HepG2 (cell line): ENCODE results near the gene ZNF117. TPM values are rescaled to one million over a fixed set of nuclear protein-coding genes. Genes with fewer than 3 reads are reported as not detected.
A peak's percentile ranks its signal among the peaks of the same experiment; 100 is the strongest.

Experiments used
- FUBP1 ChIP-seq: sonication (generic); formaldehyde crosslinking; IDR thresholded peaks from 2 replicates; pipeline ENCODE4 v1.5.1; 2020; ENCODE audit warnings: missing genetic modification reagents, mild to moderate bottlenecking, borderline replicate concordance
- KDM1A ChIP-seq: IDR thresholded peaks from 2 replicates; pipeline ENCODE4 v1.6.1; 2016; ENCODE audit warnings: missing compliant biosample characterization
- KDM5B ChIP-seq: sonication (generic); formaldehyde crosslinking; IDR thresholded peaks from 2 replicates; pipeline ENCODE4 v1.4.0; 2020; ENCODE audit warnings: missing genetic modification reagents, mild to moderate bottlenecking, borderline replicate concordance
- NFIC ChIP-seq: IDR thresholded peaks from 2 replicates; pipeline ENCODE4 v1.6.1; 2012; ENCODE audit warnings: mild to moderate bottlenecking, low read length, inconsistent platforms
- POLR2AphosphoS2 ChIP-seq: IDR thresholded peaks from 2 replicates; pipeline ENCODE4 v1.6.1; 2011; ENCODE audit warnings: low read depth, low read length, improper control_type of control experiment
- SATB2 ChIP-seq: sonication (generic); formaldehyde crosslinking; IDR thresholded peaks from 2 replicates; pipeline ENCODE4 v1.5.0; 2020; ENCODE audit warnings: missing genetic modification reagents
- SETDB1 ChIP-seq: sonication (generic); formaldehyde crosslinking; IDR thresholded peaks from 2 replicates; pipeline ENCODE4 v1.5.1; 2020; ENCODE audit warnings: missing genetic modification reagents, mild to moderate bottlenecking, borderline replicate concordance
- ZKSCAN1 ChIP-seq: fragments of 150-350 bp; IDR thresholded peaks from 2 replicates; pipeline ENCODE4 v1.6.1; 2014; ENCODE audit warnings: low read length
- ZNF274 ChIP-seq: sonication (generic); formaldehyde crosslinking; IDR thresholded peaks from 2 replicates; pipeline ENCODE4 v1.5.1; 2020; ENCODE audit warnings: mild to moderate bottlenecking, missing genetic modification reagents
- ZNF556 ChIP-seq: sonication (generic); formaldehyde crosslinking; IDR thresholded peaks from 2 replicates; pipeline ENCODE4 v1.4.0; 2020; ENCODE audit warnings: mild to moderate bottlenecking, missing genetic modification reagents, borderline replicate concordance
- ZNF562 ChIP-seq: sonication (generic); formaldehyde crosslinking; IDR thresholded peaks from 2 replicates; pipeline ENCODE4 v1.8.0; 2022; ENCODE audit warnings: missing genetic modification reagents, borderline replicate concordance
- ZNF660 ChIP-seq: sonication (generic); formaldehyde crosslinking; IDR thresholded peaks from 2 replicates; pipeline ENCODE4 v1.5.1; 2020; ENCODE audit warnings: mild to moderate bottlenecking, low read depth, missing genetic modification reagents, borderline replicate concordance
- ZNF746 ChIP-seq: sonication (generic); formaldehyde crosslinking; IDR thresholded peaks from 2 replicates; pipeline ENCODE4 v1.8.0; 2022; ENCODE audit warnings: mild to moderate bottlenecking, missing genetic modification reagents
- ZNF879 ChIP-seq: sonication (generic); formaldehyde crosslinking; IDR thresholded peaks from 2 replicates; pipeline ENCODE4 v1.8.1; 2023; ENCODE audit warnings: missing genetic modification reagents
- polyA plus RNA-seq, 8 experiments: library from polyadenylated mRNA; depleted of rRNA in 3 of 8; stranded (reverse) in 7 of 8; unstranded in 1 of 8; fragments of >200 nt; fragmentation: Illumina TruSeq in 4 of 8; extraction: Trizol in 4 of 8; gene quantifications; 2 replicates each; pipeline versions ENCODE4 v1.2.1 to v1.2.3, GENCODE V29; 2011 to 2016; ENCODE audit warnings: low read depth in 4 of 8, missing spikeins in 1 of 8, mixed read lengths in 1 of 8; ENCODE audit not compliant: insufficient read depth in 1 of 8
- total RNA-seq, 5 experiments: library from RNA; depleted of rRNA; stranded (reverse); fragments of >200 nt; fragmentation: Illumina TruSeq; extraction: Trizol; gene quantifications; 2 replicates each; pipeline ENCODE4 v1.2.3, GENCODE V29; 2016; ENCODE audit warnings: low read depth in 1 of 5
- TF ChIP-seq, protein P1 (sequence below): sonication (generic); formaldehyde crosslinking; IDR thresholded peaks from 2 replicates; pipeline ENCODE4 v1.9.0; 2021; ENCODE audit warnings: missing genetic modification reagents, borderline replicate concordance
- TF ChIP-seq, protein P2 (sequence below), 2 experiments: sonication (generic) in 1 of 2; formaldehyde crosslinking in 1 of 2; IDR thresholded peaks; 2 replicates each; pipeline versions ENCODE4 v1.4.0 to v1.6.1; 2018 to 2020; ENCODE audit warnings: missing genetic modification reagents in 2 of 2, borderline replicate concordance in 1 of 2, low read depth in 1 of 2, mild to moderate bottlenecking in 1 of 2, missing biosample characterization in 1 of 2
- TF ChIP-seq, protein P3 (sequence below): sonication (generic); formaldehyde crosslinking; IDR thresholded peaks from 2 replicates; pipeline ENCODE4 v1.4.0; 2020; ENCODE audit warnings: mild to moderate bottlenecking, missing genetic modification reagents

The ZNF117 gene
- total and polyA plus RNA-seq, 2 of the 13 experiments (the other 11 are each of a cell fraction or from before 2014, with no cell fraction given): 6.6 to 20.0 TPM

DNA sequence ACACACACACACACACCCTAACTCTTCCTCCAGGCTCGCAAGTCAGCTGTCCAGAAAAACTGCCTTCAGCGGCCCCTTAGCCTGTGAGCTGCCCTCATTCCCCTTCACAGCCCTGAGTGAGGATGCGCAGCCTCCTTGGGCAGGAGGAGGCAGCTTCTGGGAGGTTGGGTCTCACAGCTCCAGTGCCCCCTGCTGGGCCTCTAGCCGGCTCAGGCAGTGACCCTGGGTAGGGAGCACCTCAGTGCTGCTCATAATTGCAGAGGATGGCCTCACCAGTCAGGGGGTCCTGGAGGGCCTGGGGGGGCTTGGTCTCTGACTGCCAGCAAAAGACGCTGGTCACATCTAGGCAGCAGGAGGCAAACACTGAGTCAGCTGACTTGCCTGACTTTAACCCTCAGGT, 44.1 kb downstream of the ZNF117 start (continued):
- TF ChIP-seq SETDB1: no peak
- no peak for TF ChIP-seq POLR2AphosphoS2
- TF ChIP-seq ZNF274 (CRISPR knock-in tag): no peak
- no peak for TF ChIP-seq ZNF562 (CRISPR knock-in tag)
- TF ChIP-seq KDM5B (CRISPR knock-in tag): 0 out of 2 replicates have a peak, but pooled peaks have one; percentile 14
- no peak for TF ChIP-seq ZNF556 (CRISPR knock-in tag)
- no peak for TF ChIP-seq ZNF660 (CRISPR knock-in tag)
- TF ChIP-seq, protein P1, sequence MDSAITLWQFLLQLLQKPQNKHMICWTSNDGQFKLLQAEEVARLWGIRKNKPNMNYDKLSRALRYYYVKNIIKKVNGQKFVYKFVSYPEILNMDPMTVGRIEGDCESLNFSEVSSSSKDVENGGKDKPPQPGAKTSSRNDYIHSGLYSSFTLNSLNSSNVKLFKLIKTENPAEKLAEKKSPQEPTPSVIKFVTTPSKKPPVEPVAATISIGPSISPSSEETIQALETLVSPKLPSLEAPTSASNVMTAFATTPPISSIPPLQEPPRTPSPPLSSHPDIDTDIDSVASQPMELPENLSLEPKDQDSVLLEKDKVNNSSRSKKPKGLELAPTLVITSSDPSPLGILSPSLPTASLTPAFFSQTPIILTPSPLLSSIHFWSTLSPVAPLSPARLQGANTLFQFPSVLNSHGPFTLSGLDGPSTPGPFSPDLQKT: no peak
- no peak for TF ChIP-seq ZKSCAN1
- no peak for TF ChIP-seq ZNF879
- no peak for TF ChIP-seq NFIC
- TF ChIP-seq, protein P2, sequence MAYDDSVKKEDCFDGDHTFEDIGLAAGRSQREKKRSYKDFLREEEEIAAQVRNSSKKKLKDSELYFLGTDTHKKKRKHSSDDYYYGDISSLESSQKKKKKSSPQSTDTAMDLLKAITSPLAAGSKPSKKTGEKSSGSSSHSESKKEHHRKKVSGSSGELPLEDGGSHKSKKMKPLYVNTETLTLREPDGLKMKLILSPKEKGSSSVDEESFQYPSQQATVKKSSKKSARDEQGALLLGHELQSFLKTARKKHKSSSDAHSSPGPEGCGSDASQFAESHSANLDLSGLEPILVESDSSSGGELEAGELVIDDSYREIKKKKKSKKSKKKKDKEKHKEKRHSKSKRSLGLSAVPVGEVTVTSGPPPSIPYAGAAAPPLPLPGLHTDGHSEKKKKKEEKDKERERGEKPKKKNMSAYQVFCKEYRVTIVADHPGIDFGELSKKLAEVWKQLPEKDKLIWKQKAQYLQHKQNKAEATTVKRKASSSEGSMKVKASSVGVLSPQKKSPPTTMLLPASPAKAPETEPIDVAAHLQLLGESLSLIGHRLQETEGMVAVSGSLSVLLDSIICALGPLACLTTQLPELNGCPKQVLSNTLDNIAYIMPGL (CRISPR knock-in tag; IDR thresholded peaks at IDR 0.05; ENCODE audit: borderline replicate concordance in 1 of 2, low read depth in 1 of 2): peak; percentile 73 to 75
- TF ChIP-seq ZNF746 (CRISPR knock-in tag): no peak
- no peak for TF ChIP-seq SATB2 (CRISPR knock-in tag)
- TF ChIP-seq, protein P3, sequence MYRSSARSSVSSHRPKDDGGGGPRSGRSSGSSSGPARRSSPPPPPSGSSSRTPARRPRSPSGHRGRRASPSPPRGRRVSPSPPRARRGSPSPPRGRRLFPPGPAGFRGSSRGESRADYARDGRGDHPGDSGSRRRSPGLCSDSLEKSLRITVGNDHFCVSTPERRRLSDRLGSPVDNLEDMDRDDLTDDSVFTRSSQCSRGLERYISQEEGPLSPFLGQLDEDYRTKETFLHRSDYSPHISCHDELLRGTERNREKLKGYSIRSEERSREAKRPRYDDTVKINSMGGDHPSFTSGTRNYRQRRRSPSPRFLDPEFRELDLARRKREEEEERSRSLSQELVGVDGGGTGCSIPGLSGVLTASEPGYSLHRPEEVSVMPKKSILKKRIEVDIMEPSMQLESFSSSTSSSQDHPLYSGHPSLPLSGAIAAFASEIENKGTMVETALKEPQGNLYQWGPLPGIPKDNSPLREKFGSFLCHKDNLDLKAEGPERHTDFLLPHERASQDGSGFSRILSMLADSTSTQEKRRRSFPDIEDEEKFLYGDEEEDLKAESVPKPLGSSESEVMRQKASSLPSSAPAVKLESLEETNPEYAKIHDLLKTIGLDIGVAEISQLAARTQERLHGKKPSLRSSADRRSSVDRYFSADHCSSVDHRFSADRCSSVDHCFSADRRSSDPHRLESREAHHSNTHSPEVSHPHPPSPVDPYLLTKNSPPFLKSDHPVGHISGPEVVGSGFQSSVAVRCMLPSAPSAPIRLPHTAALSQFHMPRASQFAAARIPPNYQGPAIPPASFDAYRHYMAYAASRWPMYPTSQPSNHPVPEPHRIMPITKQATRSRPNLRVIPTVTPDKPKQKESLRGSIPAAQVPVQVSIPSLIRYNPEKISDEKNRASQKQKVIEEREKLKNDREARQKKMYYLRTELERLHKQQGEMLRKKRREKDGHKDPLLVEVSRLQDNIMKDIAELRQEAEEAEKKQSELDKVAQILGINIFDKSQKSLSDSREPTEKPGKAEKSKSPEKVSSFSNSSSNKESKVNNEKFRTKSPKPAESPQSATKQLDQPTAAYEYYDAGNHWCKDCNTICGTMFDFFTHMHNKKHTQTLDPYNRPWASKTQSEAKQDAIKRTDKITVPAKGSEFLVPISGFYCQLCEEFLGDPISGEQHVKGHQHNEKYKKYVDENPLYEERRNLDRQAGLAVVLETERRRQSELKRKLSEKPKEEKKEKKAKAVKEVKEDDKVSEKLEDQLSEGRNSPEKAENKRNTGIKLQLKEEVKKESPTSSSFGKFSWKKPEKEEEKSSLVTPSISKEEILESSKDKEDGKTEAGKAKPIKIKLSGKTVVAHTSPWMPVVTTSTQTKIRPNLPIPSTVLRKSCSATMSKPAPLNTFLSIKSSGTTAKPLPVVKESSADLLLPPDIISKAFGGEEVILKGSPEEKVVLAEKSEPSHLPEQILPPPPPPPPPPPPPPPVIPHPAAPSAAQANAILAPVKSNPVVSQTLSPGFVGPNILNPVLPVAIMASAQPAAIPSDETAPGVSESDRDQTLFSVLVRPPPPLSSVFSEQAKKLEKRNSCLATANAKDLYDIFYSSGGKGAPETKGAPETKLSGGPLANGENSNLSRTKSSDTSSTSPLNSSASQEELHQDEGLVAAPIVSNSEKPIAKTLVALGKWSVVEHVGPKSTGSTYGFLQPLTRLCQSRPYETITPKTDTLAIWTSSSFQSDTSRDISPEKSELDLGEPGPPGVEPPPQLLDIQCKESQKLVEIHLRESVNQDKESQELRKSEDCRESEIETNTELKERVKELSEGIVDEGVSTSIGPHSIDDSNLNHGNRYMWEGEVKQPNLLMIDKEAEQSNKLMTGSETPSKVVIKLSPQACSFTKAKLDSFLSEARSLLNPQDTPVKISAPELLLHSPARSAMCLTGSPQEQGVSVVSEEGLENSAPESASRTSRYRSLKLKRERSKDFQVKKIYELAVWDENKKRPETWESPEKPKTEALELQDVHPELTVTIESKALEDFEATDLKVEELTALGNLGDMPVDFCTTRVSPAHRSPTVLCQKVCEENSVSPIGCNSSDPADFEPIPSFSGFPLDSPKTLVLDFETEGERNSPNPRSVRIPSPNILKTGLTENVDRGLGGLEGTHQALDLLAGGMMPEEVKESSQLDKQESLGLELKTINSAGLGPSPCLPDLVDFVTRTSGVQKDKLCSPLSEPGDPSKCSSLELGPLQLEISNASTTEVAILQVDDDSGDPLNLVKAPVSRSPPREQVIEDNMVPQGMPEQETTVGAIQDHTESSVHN (CRISPR knock-in tag): no peak
- TF ChIP-seq KDM1A (CRISPR knock-in tag): 0 out of 2 replicates have a peak, but pooled peaks have one; percentile 16
- no peak for TF ChIP-seq FUBP1 (CRISPR knock-in tag)
